GM06990 (cell line): Measurements from ENCODE around the gene MAP3K10.
"Not testable (repeated sequence)": the region's sequence is repeated elsewhere in the genome, so short reads cannot be mapped to it uniquely, and the experiment has no call there.

ENCODE experiments used
- DNase-seq: peaks from one replicate; pipeline ENCODE4 v3.0.0-alpha.2; 2011; ENCODE audit not compliant: insufficient read length; ENCODE audit errors: extremely low read depth
- H3K27me3 ChIP-seq: replicated peaks from 2 replicates; pipeline ENCODE4 v1.6.0; 2011; ENCODE audit warnings: low read length; ENCODE audit not compliant: control insufficient read depth, insufficient read depth
- H3K36me3 ChIP-seq: 2 replicates; pipeline ENCODE4 v1.5.1; 2011; ENCODE audit warnings: low read length; ENCODE audit not compliant: control insufficient read depth, insufficient read depth
- H3K4me3 ChIP-seq: replicated peaks from 2 replicates; pipeline ENCODE4 v1.5.1; 2011; ENCODE audit warnings: low read depth, mild to moderate bottlenecking, control low read depth, low read length
- CTCF ChIP-seq: IDR thresholded peaks from 2 replicates; pipeline ENCODE4 v1.5.1; 2011; ENCODE audit warnings: low read length, control low read depth, mild to moderate bottlenecking, inconsistent platforms; ENCODE audit not compliant: insufficient read depth, poor library complexity, severe bottlenecking

MAP3K10 gene

GRCh38 chr19:40170303-40170989 is 20.8 kb upstream of the MAP3K10 start:
- not testable (repeated sequence) for H3K27me3 ChIP-seq, H3K36me3 ChIP-seq, DNase-seq, H3K4me3 ChIP-seq

GRCh38 chr19:40171293-40171692 is 19.9 kb upstream of the MAP3K10 start:
- not testable (repeated sequence) for DNase-seq, H3K36me3 ChIP-seq, H3K27me3 ChIP-seq

GRCh38 chr19:40174092-40174491 is 17.1 kb upstream of the MAP3K10 start:
- no peak overlapping the region for H3K4me3 ChIP-seq
- DNase-seq: no peak
- no peaks in the 10 kb centered on the region for H3K36me3 ChIP-seq
- no peak for TF ChIP-seq CTCF
- no peaks in the 10 kb centered on the region for H3K27me3 ChIP-seq

More at GRCh38 chr19:40171293-40171692, 19.9 kb upstream of the MAP3K10 start:
- H3K4me3 ChIP-seq: not testable (repeated sequence)

- no peak overlapping the region for H3K4me3 ChIP-seq
- no peaks in the 10 kb centered on the region for H3K36me3 ChIP-seq
- no peak for DNase-seq
- no peak for TF ChIP-seq CTCF
- no peaks in the 10 kb centered on the region for H3K27me3 ChIP-seq
Measured at GRCh38 chr19:40175820-40176219, 15.4 kb upstream of the MAP3K10 start.

GRCh38 chr19:40177286-40178070 is 13.7 kb upstream of the MAP3K10 start:
- Histone ChIP-seq H3K27me3 (no peaks in the 10 kb centered on the region), H3K4me3 (no peak overlapping the region), H3K36me3 (no peaks in the 10 kb centered on the region)
- DNase-seq: no peak
- no peak for TF ChIP-seq CTCF

- Histone ChIP-seq H3K27me3 (no peaks in the 10 kb centered on the region), H3K36me3 (no peaks in the 10 kb centered on the region), H3K4me3 (no peak overlapping the region)
- no peak for DNase-seq
- no peak for TF ChIP-seq CTCF
Measured at GRCh38 chr19:40178756-40179155, 12.5 kb upstream of the MAP3K10 start.
